A549 (cell line): Measurements from ENCODE around the gene DNAH11.

Experiments used
- BHLHE40 ChIP-seq: IDR thresholded peaks from 2 replicates; pipeline ENCODE4 v1.6.1; 2012; ENCODE audit warnings: low read depth, low read length, inconsistent platforms
- CBX2 ChIP-seq: fragments of 200-600 bp; sonication (generic); IDR thresholded peaks from 2 replicates; pipeline ENCODE4 v1.6.1; 2016; ENCODE audit warnings: low read depth, mild to moderate bottlenecking, borderline replicate concordance
- CEBPB ChIP-seq, 2 experiments: fragments of >200 bp in 1 of 2; sonication (Bioruptor Twin) in 1 of 2; formaldehyde crosslinking in 1 of 2; IDR thresholded peaks; 2 replicates each; pipeline ENCODE4 v1.6.1; 2012 to 2016
- CHD4 ChIP-seq: fragments of 200-600 bp; sonication (generic); IDR thresholded peaks from 2 replicates; pipeline ENCODE4 v1.6.1; 2016; ENCODE audit warnings: antibody characterized with exemption, mild to moderate bottlenecking, borderline replicate concordance
- CTCF ChIP-seq: fragments of >200 bp; sonication (Bioruptor Twin); formaldehyde crosslinking; IDR thresholded peaks from 3 replicates; pipeline ENCODE4 v1.5.1; 2016
- ESRRA ChIP-seq: fragments of 150-350 bp; IDR thresholded peaks from 2 replicates; pipeline ENCODE4 v1.6.1; 2014; ENCODE audit warnings: mild to moderate bottlenecking, low read length, borderline replicate concordance
- HOXB13 ChIP-seq: fragments of 250-450 bp; sonication (Bioruptor Pico); IDR thresholded peaks from 2 replicates; pipeline ENCODE4 v1.5.0; 2020; ENCODE audit warnings: low read depth, mild to moderate bottlenecking, moderate library complexity
- MAFK ChIP-seq: fragments of 450-650 bp; IDR thresholded peaks from 2 replicates; pipeline ENCODE4 v1.6.1; 2014; ENCODE audit not compliant: partially characterized antibody
- MAX ChIP-seq: IDR thresholded peaks from 2 replicates; pipeline ENCODE4 v1.6.1; 2012
- POLR2A ChIP-seq: IDR thresholded peaks from 2 replicates; pipeline ENCODE4 v1.6.1; 2012; ENCODE audit warnings: mild to moderate bottlenecking, low read length
- POLR2AphosphoS2 ChIP-seq: conservative IDR thresholded peaks from 2 replicates; pipeline ENCODE4 v1.6.1; 2012; ENCODE audit warnings: low read length, improper control_type of control experiment, inconsistent platforms
- USF2 ChIP-seq: fragments of 450-650 bp; IDR thresholded peaks from 2 replicates; pipeline ENCODE4 v1.6.1; 2014; ENCODE audit warnings: antibody characterized with exemption

GRCh38 chr7:21916629-21917028, 373.8 kb downstream of the DNAH11 start:
- TF ChIP-seq POLR2A: no peak
- no peak for TF ChIP-seq ESRRA
- TF ChIP-seq BHLHE40: no peak
- TF ChIP-seq CEBPB (IDR thresholded peaks at IDR 0.05): no peak
- TF ChIP-seq POLR2AphosphoS2: no peak
- TF ChIP-seq CTCF: no peak
- TF ChIP-seq MAX: no peak
- TF ChIP-seq CHD4: no peak
- no peak for TF ChIP-seq CBX2
- no peak for TF ChIP-seq USF2
- TF ChIP-seq MAFK: no peak
- TF ChIP-seq HOXB13 (CRISPR knock-in tag): no peak
